ENCODE results near the gene CNDP2. TPM values are rescaled to one million over a fixed set of nuclear protein-coding genes. Genes with fewer than 3 reads are reported as not detected.

Gene CNDP2
- total RNA-seq, 1 donor from 2014 or later, result 198 TPM

GRCh38 chr18:74473976-74474640 lies 22.1 kb upstream of the CNDP2 start:
- Mint-ChIP-seq H3K4me3 (no peak overlapping the region), H3K9me3 (peaks cover 13% of the 10 kb centered on the region), H3K27me3 (ENCODE audit: low read depth) (peaks cover 6% of the 10 kb centered on the region), H3K27ac (no peak overlapping the region), H3K36me3 (no peaks in the 10 kb centered on the region), H3K4me1 (no peaks in the 10 kb centered on the region)
- TF ChIP-seq, protein P1, sequence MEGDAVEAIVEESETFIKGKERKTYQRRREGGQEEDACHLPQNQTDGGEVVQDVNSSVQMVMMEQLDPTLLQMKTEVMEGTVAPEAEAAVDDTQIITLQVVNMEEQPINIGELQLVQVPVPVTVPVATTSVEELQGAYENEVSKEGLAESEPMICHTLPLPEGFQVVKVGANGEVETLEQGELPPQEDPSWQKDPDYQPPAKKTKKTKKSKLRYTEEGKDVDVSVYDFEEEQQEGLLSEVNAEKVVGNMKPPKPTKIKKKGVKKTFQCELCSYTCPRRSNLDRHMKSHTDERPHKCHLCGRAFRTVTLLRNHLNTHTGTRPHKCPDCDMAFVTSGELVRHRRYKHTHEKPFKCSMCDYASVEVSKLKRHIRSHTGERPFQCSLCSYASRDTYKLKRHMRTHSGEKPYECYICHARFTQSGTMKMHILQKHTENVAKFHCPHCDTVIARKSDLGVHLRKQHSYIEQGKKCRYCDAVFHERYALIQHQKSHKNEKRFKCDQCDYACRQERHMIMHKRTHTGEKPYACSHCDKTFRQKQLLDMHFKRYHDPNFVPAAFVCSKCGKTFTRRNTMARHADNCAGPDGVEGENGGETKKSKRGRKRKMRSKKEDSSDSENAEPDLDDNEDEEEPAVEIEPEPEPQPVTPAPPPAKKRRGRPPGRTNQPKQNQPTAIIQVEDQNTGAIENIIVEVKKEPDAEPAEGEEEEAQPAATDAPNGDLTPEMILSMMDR (IDR thresholded peaks at IDR 0.05; ENCODE audit: unreplicated experiment), result no peak
- no peak for DNase-seq (ENCODE audit: low spot score in 2 of 2, unreplicated experiment in 2 of 2)

- Mint-ChIP-seq H3K4me1 (no peaks in the 10 kb centered on the region), H3K9me3 (no peaks in the 10 kb centered on the region), H3K27me3 (ENCODE audit: low read depth) (peaks cover 4% of the 10 kb centered on the region), H3K27ac (no peak overlapping the region), H3K4me3 (no peak overlapping the region), H3K36me3 (no peaks in the 10 kb centered on the region)
- TF ChIP-seq, protein P1 (IDR thresholded peaks at IDR 0.05; ENCODE audit: unreplicated experiment), result peak; percentile 78
- DNase-seq (ENCODE audit: low spot score in 2 of 2, unreplicated experiment in 2 of 2), result peak in 1 of 2 experiments; percentile 69
Observed at GRCh38 chr18:74476140-74476539, 20.0 kb upstream of the CNDP2 start.

DNA sequence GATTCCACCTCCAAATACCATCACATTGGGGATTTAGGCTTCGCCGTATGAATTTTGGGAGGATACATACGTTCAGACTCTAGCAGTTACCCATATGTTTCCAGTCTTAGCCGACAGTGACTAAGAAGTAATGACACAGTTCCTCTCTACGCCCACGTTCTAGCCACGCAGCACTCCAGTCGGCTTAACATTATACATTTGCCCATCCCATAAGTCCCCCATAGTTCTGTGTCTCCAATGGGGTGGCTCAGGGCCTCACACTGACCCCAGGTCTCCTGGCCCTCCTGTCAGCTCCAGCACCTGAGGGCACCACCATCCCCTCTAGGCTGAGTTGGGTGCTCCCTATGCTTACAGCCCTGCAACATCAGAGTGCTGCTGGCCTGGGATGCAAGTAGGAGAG lies 18.4 kb upstream of the CNDP2 start:
- Mint-ChIP-seq H3K36me3 (no peaks in the 10 kb centered on the region), H3K27ac (no peak overlapping the region), H3K4me1 (no peaks in the 10 kb centered on the region), H3K4me3 (no peak overlapping the region), H3K27me3 (ENCODE audit: low read depth) (peaks cover 4% of the 10 kb centered on the region), H3K9me3 (no peaks in the 10 kb centered on the region)
- TF ChIP-seq, protein P1 (IDR thresholded peaks at IDR 0.05; ENCODE audit: unreplicated experiment), result no peak
- DNase-seq (ENCODE audit: low spot score in 2 of 2, unreplicated experiment in 2 of 2), result no peak

GRCh38 chr18:74478316-74478715 lies 17.8 kb upstream of the CNDP2 start:
- H3K36me3 Mint-ChIP-seq, result no peaks in the 10 kb centered on the region
- H3K4me1 Mint-ChIP-seq, result no peaks in the 10 kb centered on the region
- no peak for DNase-seq (ENCODE audit: low spot score in 2 of 2, unreplicated experiment in 2 of 2)
- no peak overlapping the region for H3K4me3 Mint-ChIP-seq
- H3K9me3 Mint-ChIP-seq, result no peaks in the 10 kb centered on the region
- H3K27me3 Mint-ChIP-seq (ENCODE audit: low read depth), result peaks cover 4% of the 10 kb centered on the region
- no peak overlapping the region for H3K27ac Mint-ChIP-seq
- TF ChIP-seq, protein P1 (IDR thresholded peaks at IDR 0.05; ENCODE audit: unreplicated experiment), result no peak

DNA sequence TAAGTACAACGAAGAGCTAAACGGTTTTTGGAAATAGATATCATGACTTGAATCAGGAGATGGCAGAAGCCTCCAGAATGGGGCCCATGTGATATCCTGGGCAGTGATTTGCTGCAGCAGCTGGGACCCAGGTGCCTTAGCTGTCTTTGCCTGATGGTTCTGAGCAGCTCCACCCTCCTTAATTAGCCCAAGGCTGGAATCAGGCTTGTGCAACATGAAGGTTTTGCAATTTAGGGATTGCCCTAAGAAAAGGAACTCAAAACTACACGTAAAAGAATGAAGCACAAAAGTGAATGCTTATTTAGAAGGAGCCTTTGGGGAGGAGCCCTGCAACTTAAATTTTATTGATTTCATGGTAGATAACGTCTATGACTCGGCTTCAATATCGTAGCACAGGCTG lies 17.3 kb upstream of the CNDP2 start:
- H3K9me3 Mint-ChIP-seq, result no peaks in the 10 kb centered on the region
- peaks cover 4% of the 10 kb centered on the region for H3K27me3 Mint-ChIP-seq (ENCODE audit: low read depth)
- TF ChIP-seq, protein P1 (IDR thresholded peaks at IDR 0.05; ENCODE audit: unreplicated experiment), result no peak
- H3K27ac Mint-ChIP-seq, result no peak overlapping the region
- H3K36me3 Mint-ChIP-seq, result no peaks in the 10 kb centered on the region
- DNase-seq (ENCODE audit: low spot score in 2 of 2, unreplicated experiment in 2 of 2), result no peak
- no peaks in the 10 kb centered on the region for H3K4me1 Mint-ChIP-seq
- no peak overlapping the region for H3K4me3 Mint-ChIP-seq

Measured in mesothelial cell of epicardium (in vitro differentiated cells).